Measurements from ENCODE around the gene CYBC1. TPM values are rescaled to one million over a fixed set of nuclear protein-coding genes. Genes with fewer than 3 reads are reported as not detected.

CYBC1 gene
- total RNA-seq, 4 donors from 2014 or later = 17.3 to 29.8 (median 19.3) TPM

DNA sequence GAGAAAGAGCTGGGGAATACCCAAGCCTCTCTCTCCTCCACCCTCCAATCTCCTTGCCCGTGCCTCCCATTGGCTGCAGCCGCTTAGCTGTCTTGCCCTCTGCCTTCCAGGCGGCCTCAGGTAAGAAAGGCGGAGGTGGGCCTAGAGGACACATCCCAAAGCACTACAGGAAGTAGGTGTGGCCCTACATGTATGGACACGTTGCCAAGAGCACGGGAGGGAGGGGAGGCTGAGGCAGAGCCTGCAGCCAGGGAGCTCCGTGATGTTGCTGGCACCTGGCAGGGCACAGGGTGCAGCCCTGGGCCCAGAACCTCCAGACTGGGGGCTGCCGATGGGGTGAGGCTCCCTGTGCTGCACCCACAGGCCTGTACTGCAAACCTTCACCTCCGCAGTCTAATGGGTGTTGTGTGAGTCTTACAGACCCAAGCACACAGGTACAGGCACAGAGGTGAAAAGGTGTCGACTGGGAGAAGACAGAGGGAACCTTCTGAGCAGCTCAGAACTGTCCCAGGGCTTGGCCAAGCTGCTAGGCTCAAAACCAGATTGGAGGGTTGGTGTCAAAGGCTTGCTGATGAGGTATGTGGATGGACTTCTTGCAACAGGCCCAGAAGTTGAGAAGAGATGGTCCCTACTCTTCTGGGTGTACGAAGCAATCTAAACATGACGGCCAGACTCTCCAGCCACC lies 45.4 kb upstream of the CYBC1 start:
- no peaks in the 10 kb centered on the region for H3K27me3 ChIP-seq
- H3K27ac ChIP-seq = peak overlapping the region; percentile 88 to 92 (median 90)
- TF ChIP-seq POLR2A (IDR thresholded peaks at IDR 0.05) = no peak
- TF ChIP-seq, protein P1, sequence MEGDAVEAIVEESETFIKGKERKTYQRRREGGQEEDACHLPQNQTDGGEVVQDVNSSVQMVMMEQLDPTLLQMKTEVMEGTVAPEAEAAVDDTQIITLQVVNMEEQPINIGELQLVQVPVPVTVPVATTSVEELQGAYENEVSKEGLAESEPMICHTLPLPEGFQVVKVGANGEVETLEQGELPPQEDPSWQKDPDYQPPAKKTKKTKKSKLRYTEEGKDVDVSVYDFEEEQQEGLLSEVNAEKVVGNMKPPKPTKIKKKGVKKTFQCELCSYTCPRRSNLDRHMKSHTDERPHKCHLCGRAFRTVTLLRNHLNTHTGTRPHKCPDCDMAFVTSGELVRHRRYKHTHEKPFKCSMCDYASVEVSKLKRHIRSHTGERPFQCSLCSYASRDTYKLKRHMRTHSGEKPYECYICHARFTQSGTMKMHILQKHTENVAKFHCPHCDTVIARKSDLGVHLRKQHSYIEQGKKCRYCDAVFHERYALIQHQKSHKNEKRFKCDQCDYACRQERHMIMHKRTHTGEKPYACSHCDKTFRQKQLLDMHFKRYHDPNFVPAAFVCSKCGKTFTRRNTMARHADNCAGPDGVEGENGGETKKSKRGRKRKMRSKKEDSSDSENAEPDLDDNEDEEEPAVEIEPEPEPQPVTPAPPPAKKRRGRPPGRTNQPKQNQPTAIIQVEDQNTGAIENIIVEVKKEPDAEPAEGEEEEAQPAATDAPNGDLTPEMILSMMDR (IDR thresholded peaks at IDR 0.05 in 4 of 5, conservative IDR thresholded peaks at IDR 0.05 in 1 of 5) = no peak
- no peaks in the 10 kb centered on the region for H3K36me3 ChIP-seq
- in situ Hi-C loops (cut with MboI; ENCODE audit: low sequenced_read_pairs in 4 of 4) (no loop called here), intact Hi-C loops (cut with DNase I; ENCODE audit: low total_unique reads) (loop anchor here (2.0 kb wide), 1 partner anchor 143 kb away; no protein-coding TSS in a partner anchor)
- H3K4me3 ChIP-seq = peak overlapping the region in 1 of 4 donors; percentile 75
- H3K4me1 ChIP-seq = peaks cover 12 to 18% of the 10 kb centered on the region in 2 donors
- no peak for DNase-seq
- no peaks in the 10 kb centered on the region for H3K9me3 ChIP-seq
- ATAC-seq = no peak

GRCh38 chr17:82494236-82495055 lies 43.9 kb upstream of the CYBC1 start:
- peak overlapping the region; percentile 42 to 66 (median 54) for H3K27ac ChIP-seq
- H3K9me3 ChIP-seq = no peaks in the 10 kb centered on the region
- in situ Hi-C loops (cut with MboI; ENCODE audit: low sequenced_read_pairs in 4 of 4) = no loop called here
- H3K27me3 ChIP-seq = no peaks in the 10 kb centered on the region
- TF ChIP-seq POLR2A (IDR thresholded peaks at IDR 0.05) = no peak
- TF ChIP-seq, protein P1 (IDR thresholded peaks at IDR 0.05 in 4 of 5, conservative IDR thresholded peaks at IDR 0.05 in 1 of 5) = peak; percentile 64 to 84 (median 76)
- H3K36me3 ChIP-seq = no peaks in the 10 kb centered on the region
- ATAC-seq = peak; percentile 51 to 57
- no peak overlapping the region for H3K4me3 ChIP-seq
- peak; percentile 71 to 81 for DNase-seq
- peaks cover 12 to 18% of the 10 kb centered on the region in 2 donors for H3K4me1 ChIP-seq
- intact Hi-C loops (cut with DNase I; ENCODE audit: low total_unique reads) = loop anchor here (1.0 kb wide), 1 partner anchor 36 kb away; the partner anchor contains the start of gene NARF

DNA sequence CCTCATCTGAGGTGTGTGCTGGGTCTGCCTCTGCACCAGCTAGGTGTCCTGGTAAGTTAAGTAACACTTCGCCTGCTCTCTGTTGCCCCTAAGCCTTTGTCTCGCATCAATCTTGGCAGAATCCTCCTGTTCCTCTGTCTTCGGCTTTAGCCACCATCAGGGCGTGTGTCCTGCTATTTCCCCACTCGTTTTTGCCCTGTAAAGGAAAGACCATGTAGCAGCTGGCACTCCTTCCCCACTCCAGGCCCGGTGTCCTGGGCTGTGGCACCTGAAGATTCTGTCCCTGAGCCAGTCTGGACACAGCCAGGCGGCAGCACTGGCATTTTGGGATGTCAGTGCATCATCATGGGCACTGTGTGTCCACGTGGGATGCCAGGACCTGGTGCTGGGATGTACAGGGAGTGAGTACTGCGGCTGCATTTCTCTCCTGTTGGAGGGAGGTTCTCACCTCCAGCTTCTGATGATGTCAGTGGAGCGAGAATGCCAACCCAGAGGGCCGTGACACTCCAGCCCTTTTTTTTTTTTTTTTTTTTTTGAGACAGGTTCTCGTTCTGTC lies 42.8 kb upstream of the CYBC1 start:
- TF ChIP-seq, protein P1 (IDR thresholded peaks at IDR 0.05 in 4 of 5, conservative IDR thresholded peaks at IDR 0.05 in 1 of 5) = no peak
- TF ChIP-seq POLR2A (IDR thresholded peaks at IDR 0.05) = no peak
- no peaks in the 10 kb centered on the region for H3K27me3 ChIP-seq
- intact Hi-C loops (cut with DNase I; ENCODE audit: low total_unique reads) = no loop called here
- H3K9me3 ChIP-seq = no peaks in the 10 kb centered on the region
- no peak overlapping the region for H3K4me3 ChIP-seq
- H3K27ac ChIP-seq = no peak overlapping the region
- peaks cover 16 to 21% of the 10 kb centered on the region in 2 donors for H3K4me1 ChIP-seq
- ATAC-seq (no peak), DNase-seq (no peak)
- in situ Hi-C loops (cut with MboI; ENCODE audit: low sequenced_read_pairs in 4 of 4) = no loop called here
- H3K36me3 ChIP-seq = peaks cover 0 to 2% of the 10 kb centered on the region in 2 donors

DNA sequence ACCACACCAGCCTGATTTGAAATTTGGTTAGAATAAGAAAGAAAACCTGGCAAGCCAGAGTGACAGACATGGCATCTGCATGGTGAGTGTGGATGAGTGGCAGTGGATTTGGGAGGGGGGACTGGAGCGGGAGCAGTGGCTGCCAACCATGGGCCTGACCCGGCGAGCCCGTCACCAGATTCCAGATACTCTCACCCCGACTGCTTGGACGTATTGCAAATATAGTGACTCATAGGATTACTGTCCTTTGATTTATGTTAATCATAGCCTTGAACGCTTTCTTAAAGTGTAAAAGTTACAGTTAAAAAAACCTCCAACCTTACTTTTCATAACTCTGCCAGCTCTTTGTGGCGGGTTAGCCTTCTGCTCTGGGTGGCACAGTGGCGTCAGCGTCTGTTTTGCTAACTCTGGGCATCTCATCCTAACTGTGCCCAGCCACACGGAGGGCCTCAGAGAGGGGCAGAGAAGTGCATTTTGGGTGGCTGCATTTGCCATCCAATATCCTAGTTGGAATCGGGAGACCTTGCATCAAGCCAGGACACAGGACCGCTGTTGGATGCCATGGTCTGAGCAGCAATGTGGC lies 42.2 kb upstream of the CYBC1 start:
- Histone ChIP-seq H3K27ac (no peak overlapping the region), H3K27me3 (no peaks in the 10 kb centered on the region), H3K9me3 (no peaks in the 10 kb centered on the region), H3K36me3 (peaks cover 0 to 8% of the 10 kb centered on the region in 2 donors), H3K4me1 (peaks cover 17 to 19% of the 10 kb centered on the region in 2 donors), H3K4me3 (no peak overlapping the region)
- DNase-seq (no peak), ATAC-seq (no peak)
- in situ Hi-C loops (cut with MboI; ENCODE audit: low sequenced_read_pairs in 4 of 4) = no loop called here
- no peak for TF ChIP-seq POLR2A (IDR thresholded peaks at IDR 0.05)
- TF ChIP-seq, protein P1 (IDR thresholded peaks at IDR 0.05 in 4 of 5, conservative IDR thresholded peaks at IDR 0.05 in 1 of 5) = no peak
- intact Hi-C loops (cut with DNase I; ENCODE audit: low total_unique reads) = no loop called here
